Suppressor macrophage (primary cell): ENCODE data around the gene FXYD3.
A peak's percentile ranks its signal among the peaks of the same experiment; 100 is the strongest.
"Not testable (repeated sequence)": the region's sequence is repeated elsewhere in the genome, so short reads cannot be mapped to it uniquely, and the experiment has no call there.

Experiments
- DNase-seq, 4 experiments: peaks; one replicate each; pipeline ENCODE4 v3.0.0-alpha.2; 2020 to 2022

FXYD3 gene

DNA sequence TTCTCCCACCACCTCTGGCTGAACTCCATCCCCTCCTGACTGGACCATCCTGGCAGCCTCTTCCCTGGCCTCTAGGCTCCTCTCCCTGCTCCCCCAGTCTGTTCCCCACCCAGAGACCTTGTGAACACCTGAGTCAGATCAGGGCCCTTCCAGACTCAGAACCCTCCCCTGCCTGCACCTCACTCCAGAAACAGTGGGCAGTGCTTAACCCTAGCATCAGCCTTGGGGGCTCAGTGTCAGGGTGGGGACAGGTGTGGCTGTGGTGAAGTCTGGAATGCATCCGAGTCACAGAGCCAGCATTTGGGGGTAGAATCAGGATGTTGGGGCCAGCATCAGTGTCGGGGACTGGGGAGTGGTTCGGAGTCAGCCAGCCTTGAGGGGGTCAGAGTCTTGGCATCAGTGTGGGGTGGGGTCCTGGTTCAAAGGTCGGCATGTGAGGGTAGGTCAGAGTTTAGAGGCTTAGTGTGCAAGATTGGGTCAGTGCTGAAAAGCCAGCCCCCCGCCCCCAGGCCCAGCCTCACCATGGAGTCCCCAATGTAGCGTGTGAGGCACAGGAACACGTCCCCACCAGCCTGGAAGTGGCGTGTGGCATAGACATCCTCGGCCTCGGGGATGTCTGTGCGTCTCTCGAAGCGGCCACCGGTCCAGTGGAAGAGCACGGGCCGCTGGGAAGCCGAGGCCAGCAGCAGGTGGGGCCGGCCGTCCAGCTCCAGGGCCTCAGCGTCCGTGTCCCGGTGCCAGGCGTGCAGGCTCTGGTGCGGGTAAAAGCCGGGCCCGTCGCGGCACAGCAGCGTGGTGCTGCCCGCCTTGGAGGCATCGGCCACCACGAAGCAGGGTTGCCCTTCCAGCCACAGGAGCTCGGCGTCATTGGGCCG is 10.4 kb downstream of the FXYD3 start:
- no peak for DNase-seq

DNA sequence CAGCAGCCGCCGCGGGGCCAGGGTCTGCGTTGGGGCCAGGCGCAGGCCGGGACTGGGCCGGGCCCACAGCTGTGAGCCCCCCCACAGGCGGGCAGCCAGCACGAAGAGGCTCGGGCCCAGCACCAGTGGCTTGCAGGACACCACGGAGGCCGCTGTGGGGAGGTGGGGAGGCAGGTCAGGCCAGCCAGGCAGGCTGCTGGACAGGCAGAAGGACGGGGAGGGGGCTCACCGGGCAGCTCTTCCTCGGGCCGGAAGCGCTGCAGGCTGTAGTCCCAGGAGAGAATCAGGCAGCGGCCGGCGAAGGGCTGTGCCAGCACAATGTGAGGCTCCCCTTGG is 11.0 kb downstream of the FXYD3 start:
- no peak for DNase-seq

DNA sequence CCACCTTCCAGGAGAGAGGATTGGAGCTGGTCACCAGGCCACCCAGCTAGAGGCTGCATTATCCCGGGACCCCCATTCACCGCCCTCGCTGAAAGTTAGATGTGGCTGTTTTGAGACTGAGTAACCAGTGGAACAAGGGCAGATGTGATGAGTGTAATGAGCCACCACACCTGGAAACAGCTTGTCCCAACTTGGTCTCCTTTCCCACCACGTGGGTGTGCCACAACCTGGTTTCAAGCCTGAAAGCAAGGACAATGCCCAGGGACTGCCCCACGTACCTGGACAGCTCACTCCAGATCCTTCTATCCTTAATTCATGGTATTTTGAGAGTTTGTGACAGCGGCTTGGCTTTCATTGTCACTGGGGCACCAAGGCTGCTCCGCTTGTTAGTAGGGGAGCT is 12.2 kb downstream of the FXYD3 start:
- no peak for DNase-seq

DNA sequence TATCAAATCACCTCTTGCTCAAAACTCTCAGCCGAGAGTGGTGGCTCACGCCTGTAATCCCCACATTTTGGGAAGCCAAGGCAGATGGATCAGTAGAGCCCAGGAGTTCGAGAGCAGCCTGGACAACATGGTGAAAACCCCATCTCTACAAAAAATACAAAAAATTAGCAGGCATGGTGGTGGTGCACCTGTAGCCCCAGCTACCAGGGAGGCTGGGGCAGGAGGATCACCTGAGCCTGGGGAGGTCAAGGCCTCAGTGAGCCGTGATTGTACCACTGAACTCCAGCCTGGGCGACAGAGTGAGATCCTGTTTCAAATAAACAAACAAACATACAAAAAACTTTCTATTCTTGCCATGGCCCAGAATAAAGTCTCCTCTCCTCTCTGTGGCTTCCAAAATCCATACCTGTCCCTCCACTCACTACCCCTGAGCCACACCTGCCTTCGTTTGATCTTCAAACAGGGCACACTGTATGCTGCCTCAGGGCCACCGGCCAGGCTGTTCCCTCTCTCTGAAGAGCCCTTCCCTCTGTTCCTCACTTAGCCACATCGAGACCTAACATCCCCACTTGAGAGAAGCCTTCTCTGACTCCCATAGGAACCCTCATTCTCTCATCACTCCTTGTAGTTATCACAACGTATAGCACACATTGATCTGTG is 12.9 kb downstream of the FXYD3 start:
- DNase-seq = no peak

DNA sequence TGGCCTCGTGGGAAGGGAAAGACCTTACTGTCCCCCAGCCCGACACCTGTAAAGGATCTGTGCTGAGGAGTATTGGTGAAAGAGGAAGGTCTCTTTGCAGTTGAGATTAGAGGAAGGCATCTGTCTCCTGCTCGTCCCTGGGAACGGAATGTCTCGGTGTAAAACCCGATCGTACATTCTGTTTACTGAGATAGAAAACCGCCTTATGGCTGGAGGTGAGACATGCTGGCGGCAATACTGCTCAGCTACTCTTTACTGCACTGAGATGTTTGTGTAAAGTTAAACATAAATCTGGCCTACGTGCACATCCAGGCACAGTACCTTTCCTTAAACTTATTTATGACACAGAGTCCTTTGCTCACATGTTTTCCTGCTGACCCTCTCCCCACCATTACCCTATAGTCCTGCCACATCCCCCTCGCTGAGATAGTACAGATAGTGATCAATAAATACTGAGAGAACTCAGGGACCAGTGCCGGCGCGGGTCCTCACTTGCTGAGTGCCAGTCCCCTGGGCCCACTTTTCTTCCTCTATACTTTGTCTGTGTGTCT is 14.2 kb downstream of the FXYD3 start:
- not testable (repeated sequence) for DNase-seq

DNA sequence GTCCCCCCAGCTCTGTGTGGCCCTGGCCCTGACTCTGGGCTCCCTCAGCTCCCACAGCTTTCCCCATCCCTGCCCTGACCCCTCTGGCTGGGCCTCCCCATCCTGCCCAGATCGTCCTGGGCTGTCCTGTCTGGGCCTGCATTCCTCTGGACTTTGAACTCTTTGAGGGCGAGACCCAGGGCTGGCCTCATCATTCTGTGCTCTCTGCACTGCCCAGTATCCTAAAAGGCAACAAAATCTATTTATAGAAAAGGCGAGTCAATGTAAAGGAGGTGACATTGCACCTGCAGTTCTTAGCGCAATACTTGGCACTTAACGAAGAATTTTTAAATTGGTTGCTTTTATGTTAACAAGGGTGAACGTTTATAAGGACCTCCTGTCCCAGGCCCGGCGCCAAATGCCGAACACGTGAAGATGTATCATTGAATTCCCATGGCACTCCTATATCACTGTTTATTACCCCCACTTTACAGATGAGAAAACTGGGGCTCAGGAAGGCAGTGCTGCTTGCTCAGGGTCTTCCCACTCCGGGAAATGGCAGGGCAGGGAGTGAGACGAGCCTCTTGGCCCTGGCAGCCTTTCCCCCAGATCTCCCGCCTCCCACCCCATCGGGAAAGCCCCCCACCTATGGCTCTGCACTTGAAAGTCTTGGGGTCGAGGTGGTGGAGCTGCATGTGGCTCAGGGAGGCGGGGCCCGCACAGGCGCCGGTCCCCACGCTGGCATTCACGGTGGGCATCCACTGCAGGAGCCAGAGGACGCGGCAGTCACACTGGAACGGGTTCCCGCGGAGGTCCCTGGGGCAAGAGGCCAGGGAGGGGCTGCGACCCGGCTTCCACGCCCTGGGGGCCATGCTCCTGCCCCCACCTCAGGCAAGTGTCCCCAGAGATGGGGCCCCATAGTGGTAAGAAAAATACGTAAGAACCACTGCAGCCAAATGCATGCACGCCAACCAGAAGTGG is 15.4 kb downstream of the FXYD3 start:
- no peak for DNase-seq

DNA sequence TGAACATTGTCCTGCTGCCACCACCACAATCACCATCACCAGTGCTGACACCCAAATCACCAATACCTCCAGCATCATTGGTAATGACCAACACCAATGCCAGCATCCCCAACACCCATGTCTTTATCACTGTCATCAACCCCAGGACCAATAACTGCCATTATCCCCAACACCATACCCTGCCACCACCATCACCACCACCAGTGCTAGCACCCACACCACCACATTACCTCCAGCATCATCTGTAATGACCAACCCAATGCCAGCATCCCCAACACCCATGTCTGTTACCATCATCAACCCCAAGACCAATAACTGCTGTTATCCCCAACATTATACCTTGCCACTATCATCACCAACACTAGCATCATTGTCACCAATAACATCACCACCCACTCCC is 16.6 kb downstream of the FXYD3 start:
- no peak for DNase-seq

DNA sequence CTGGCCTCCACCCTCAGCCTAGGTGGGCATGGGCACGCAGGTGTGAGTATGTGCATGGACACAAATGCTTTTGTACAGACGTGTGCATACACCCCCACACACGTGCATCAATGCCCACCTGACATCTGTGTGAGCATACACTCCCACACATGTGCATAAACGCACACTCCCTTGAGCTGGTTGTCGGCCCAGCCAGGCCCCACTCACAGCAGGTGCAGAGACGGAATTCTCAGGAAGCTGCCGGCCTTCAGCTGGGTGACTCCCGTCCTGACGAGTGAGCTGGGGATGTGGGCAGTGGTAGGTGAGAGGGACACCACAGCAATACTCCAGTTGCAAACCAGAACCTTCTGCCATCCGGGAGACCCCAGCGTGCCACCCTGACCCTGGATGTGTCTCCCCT is 18.2 kb downstream of the FXYD3 start:
- no peak for DNase-seq

DNA sequence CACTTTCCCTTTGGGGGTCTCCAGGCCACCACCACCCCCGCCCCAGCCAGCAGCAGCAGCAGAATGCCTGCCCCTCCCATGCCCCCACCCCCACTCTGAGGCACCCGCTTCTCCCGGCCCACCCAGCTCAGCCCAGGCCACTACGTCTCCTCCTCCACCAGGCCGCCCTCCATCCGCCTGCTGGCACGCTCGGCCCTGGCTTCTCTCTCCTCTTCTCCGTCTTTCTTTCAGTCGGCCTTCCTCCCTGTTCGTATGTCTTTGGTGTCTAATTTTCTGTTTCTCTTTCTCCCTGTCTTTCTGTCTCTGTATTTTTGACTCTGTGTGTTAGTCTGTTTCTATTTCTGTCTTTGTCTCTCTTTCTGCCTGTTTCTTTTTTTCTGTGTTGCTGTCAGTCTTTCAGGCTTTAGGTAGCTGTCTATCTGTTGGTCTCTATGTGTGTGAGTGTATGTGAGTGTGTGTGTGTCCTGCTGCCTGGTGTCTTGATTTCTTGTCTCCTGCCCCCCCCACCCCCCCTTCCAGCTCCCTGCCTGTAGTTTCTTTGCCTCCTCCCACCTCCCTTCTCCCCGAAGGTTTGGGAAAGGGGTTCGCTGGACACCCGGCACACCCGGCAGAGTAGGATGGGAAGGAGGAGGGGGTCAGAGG is 19.1 kb downstream of the FXYD3 start, which contains the start of gene LGI4:
Gene LGI4, minus strand, starts transcription at position 459 of the 642 bp plus-strand sequence. Its CDS starts 379 bp downstream, at position 80.
- no peak for DNase-seq

DNA sequence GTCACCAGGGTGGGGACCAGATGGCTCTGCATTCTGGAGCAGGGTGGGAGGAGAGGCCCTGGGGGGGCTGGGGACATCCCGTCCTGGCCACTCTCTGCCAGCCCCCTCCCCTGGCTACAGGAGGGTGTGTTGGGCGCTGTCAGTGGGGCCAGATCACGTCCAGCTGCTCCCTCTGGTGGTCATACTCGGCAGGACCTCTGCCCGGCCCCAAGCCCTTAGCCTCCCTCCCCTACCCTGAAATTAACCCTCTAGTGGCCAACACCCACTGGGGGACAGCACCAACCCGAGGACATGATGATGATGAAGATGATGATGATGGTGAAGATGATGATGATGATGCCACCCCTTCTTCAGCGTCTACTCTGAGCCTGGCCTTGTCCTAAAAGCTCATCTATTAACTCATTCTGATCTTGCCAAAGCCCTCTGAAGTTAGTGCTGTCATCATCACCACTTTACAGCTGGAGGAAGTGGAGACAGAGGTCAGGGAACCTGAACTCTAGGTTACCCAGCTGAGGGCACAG is 19.8 kb downstream of the FXYD3 start:
- peak; percentile 73 to 85 (median 80) for DNase-seq

DNA sequence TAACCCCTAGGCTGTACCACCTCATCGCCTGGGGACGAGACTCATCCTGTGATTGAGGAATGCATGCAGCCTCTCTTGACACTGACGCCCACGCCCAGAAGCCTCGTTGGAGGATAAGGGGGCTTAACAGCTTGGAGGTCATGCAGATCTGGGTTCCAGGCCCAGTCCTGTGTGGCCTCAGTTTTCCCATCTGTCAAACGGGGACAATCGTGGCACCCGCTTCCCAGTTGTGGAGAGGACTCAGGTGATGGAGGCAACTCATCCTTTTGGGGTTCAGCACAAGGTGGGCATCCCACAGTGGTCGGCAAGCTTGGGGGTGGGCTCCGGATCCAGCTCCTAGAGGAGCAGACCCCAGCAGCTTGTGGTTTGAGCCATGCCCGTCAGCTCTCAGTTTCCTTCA is 20.6 kb downstream of the FXYD3 start:
- DNase-seq = no peak

DNA sequence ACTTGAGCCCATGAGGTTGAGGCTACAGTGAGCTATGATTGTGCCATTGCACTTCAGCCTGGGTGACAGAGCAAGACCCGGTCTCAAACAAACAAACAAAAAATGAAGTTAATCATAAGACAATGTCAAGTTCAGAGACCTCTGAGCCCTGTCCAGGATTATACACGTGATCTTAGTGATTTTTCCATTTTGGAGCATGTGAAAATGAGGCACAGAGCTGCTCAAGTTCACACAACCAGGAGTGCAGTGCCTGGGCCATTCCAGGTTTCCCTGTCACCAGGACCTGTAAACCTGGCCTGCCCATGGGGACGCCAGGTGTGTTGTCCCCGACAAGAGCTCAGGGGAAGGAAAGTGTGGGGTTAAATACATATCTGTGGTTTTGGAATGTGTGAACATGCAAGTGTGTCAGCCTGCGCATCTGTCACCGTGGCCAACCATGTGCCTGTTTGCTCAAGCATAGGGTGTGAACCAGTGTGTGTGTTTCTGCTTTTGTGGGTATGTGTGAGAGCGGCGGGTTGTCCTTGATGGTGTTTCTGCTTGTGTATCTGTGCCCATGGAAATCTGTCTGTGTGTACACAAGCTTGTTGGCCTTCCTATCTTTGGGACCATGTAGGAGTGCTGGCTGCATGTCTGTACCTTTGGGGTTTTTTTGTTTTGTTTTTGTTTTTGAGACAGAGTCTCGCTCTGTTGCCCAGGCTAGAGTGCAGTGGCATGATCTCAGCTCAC is 21.5 kb downstream of the FXYD3 start:
- no peak for DNase-seq

DNA sequence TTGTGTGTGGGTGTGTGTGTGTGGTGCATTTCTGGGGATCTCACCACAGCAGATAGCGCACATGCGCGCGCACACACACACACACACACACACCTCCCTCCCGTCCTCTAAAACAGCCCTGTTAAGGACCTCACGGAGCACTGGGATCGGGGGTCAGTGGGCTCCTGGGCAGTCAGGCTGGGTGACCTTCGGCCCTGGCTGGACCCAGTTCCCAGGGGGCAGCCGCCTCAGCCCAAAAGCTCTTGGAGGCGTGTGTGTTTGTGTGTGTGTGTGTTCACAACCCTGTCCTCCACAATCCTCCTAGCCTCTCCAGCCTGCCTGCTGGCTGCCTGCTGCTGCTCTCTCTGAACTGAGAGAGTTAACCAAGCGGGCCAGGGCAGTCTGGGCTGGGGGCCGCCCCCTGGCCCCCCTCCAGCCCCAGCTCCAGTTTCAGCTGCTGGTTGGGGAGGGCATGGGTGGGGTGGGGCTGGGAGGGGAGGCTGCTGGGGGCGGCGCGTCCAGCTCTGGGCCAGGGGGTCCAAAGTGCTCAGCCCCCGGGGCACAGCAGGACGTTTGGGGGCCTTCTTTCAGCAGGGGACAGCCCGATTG is 22.8 kb downstream of the FXYD3 start, which contains the start of gene FXYD1:
Gene FXYD1, plus strand, starts transcription at position 520 of the 588 bp plus-strand sequence. CDS start 1,256 bp downstream, outside the sequence.
- no peak for DNase-seq

DNA sequence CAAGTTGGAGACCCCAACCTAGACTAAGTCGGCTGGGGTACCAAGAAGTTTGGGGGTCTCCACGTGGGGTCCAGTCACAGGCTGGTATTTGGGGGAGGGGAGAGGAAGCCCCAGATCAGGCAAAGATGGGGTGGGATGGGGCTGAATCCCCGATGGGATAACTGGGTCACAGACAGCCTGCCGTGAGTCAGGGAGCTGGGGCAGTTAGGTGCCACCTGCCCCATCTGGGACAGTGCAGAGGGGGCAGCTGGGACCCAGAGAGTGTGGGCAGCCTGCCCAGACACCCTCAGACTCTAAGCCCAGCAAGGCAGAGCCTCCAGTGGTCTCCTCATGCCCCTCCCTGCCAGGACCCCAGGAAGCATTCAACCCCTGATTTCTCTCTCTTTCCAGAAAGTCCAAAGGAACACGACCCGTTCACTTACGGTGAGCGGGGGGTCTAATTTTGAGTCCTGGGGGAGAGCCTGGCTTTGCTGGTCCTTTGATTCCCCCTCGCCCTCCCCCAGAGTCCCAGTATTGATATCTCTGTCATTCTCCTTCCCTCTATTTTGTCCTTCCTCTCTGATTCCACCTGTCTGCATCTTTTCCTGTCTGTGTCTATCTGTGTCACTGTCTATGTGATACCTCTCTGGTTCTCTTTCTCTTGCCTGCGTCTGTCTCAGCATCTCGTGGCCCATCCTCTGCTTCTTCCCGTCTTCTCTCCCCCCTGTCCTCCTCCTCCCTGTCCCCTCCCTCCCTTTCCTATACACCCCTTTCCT is 24.8 kb downstream of the FXYD3 start:
- DNase-seq = no peak

DNA sequence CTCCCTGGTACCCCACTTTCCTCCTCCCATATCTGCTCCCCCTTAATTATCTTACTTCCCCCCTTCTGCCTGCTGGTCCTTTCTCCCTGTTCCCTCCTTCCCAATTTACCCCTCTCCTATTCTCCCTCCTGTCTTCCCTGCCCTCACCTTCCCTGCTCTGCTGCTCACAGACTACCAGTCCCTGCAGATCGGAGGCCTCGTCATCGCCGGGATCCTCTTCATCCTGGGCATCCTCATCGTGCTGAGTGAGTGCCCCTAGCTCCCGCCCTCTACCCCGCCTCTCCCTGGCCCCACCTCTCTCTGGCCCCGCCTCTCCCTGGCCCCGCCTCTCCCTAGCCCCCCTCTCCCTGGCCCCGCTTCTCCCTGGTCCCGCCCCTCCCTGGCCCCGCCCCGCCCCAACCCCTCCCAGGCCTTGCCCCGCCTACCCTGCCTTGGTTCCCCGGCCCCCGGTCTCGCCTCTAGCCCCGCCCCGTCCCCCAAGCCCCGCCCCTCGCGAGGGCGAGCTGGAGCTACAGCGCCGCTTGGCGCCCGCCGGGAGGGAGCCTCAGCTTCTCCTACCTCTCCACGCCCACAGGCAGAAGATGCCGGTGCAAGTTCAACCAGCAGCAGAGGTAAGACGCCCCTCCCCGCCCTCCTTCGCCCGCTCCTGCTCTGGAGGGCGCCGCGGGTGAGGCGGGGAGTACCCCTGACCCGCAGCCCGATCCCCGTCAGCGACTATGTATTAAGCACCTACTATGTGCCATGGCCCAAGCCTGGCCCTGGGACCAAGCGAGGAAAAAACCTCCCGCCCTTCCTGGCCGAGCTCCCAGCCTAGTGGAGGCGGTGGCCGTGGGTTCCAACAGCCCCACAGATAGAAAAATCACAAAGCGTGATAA is 25.6 kb downstream of the FXYD3 start:
- peak; percentile 89 to 96 (median 92) for DNase-seq

DNA sequence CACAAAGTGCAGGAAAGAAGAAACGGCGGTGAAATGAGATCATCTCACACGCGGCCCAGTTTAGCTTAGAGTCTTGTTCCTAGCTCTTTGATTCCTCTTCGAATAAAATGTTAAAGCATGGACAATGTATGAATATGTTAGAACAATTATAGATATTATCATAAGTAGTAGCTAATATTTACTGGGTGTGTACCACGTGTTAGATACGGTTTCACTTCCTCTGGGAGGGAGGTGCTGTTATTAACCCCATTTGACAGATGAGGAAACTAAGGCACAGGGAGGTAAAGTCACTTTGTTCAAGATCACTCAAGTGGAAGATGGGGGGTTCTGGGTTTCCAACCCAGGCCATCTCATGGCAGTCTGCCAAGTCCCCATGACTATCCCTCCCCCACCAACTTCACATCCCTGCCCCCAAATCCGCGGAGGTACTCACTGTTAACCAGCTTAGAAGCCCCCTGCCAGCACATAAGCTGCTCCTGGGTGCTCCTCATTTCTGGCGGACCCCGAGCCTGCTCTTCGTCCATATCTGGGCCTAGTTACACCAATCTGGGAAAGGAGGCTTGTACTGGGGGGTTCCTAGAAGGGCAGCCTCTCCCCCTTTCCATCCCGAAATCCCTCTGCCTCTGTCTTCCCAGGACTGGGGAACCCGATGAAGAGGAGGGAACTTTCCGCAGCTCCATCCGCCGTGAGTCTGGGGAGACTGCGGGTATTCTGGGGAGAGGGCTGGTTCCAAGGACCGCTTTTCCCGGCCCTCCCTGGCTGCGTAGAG is 26.4 kb downstream of the FXYD3 start:
- peak in 3 of 4 experiments; percentile 49 to 70 (median 61) for DNase-seq

DNA sequence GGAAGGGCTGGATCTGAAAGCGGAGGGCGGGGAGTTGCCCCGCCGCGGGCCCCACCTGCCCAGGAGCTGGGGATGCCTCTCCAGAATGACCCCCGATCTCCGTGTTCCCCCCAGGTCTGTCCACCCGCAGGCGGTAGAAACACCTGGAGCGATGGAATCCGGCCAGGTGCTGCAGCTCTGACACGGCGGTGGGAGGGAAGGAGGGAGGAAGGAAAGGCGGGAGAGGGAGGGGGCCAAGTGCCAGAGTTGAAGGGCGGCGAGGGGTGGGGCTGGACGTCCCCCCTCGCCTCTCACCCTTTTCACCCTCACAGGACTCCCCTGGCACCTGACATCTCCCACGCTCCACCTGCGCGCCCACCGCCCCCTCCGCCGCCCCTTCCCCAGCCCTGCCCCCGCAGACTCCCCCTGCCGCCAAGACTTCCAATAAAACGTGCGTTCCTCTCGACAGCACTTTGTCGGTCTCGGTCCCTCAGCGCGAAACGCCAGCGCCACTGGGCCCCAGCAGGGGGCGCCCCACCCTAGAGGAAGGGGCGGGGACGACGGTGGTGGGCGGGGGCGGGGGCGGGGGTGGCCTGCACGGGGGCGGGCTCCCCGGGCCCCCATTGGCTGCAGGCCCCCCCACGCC is 27.1 kb downstream of the FXYD3 start:
- DNase-seq = peak; percentile 44 to 80 (median 68)
